OCI-LY1 (cell line): ENCODE data around the gene SLC43A3.

Source experiments
- H2AFZ ChIP-seq: fragments of 200-600 bp; sonication (generic), shearing (Covaris generic); 2 replicates; pipeline ENCODE4 v1.6.0; 2014; ENCODE audit warnings: antibody characterized with exemption, mild to moderate bottlenecking, low read length
- H3F3A ChIP-seq: fragments of 200-600 bp; sonication (generic), shearing (Covaris generic); 2 replicates; pipeline ENCODE4 v1.6.0; 2014; ENCODE audit warnings: mild to moderate bottlenecking, antibody characterized with exemption, low read length, moderate library complexity; ENCODE audit not compliant: insufficient read depth
- H3K27ac ChIP-seq: fragments of 200-600 bp; sonication (generic); 2 replicates; pipeline ENCODE4 v1.5.1; 2014; ENCODE audit warnings: low read length, mixed run types, mild to moderate bottlenecking, low read depth; ENCODE audit not compliant: poor library complexity, severe bottlenecking
- H3K27me3 ChIP-seq: fragments of 200-600 bp; sonication (generic); 2 replicates; pipeline ENCODE4 v1.6.0; 2014; ENCODE audit warnings: antibody characterized with exemption, mild to moderate bottlenecking, low read length, moderate library complexity; ENCODE audit not compliant: insufficient read depth
- H3K36me3 ChIP-seq: fragments of 200-600 bp; sonication (generic); 2 replicates; pipeline ENCODE4 v1.6.1; 2014; ENCODE audit warnings: mild to moderate bottlenecking, antibody characterized with exemption, low read length, moderate library complexity, mixed read lengths; ENCODE audit not compliant: insufficient read depth
- H3K4me1 ChIP-seq: fragments of 200-600 bp; sonication (generic); 2 replicates; pipeline ENCODE4 v1.5.1; 2014; ENCODE audit warnings: mild to moderate bottlenecking, low read length, moderate library complexity; ENCODE audit not compliant: insufficient read depth, severe bottlenecking
- H3K4me2 ChIP-seq: fragments of 200-600 bp; sonication (generic), shearing (Covaris generic); 2 replicates; pipeline ENCODE4 v1.6.1; 2014; ENCODE audit warnings: low read length
- H3K4me3 ChIP-seq: fragments of 200-600 bp; sonication (generic); 2 replicates; pipeline ENCODE4 v1.5.1; 2014; ENCODE audit warnings: low read length, low read depth, mild to moderate bottlenecking, mixed read lengths; ENCODE audit not compliant: poor library complexity, severe bottlenecking
- H3K79me2 ChIP-seq: fragments of 200-600 bp; shearing (Covaris generic); 2 replicates; pipeline ENCODE4 v1.6.1; 2016; ENCODE audit warnings: mixed run types, low read length, mixed read lengths; ENCODE audit not compliant: insufficient read depth
- H3K9ac ChIP-seq: fragments of 200-600 bp; sonication (generic), shearing (Covaris generic); 2 replicates; pipeline ENCODE4 v1.6.1; 2014; ENCODE audit warnings: mild to moderate bottlenecking, low read length, mixed read lengths
- H3K9me2 ChIP-seq: fragments of 200-600 bp; sonication (generic), shearing (Covaris generic); 2 replicates; pipeline ENCODE4 v1.6.1; 2014; ENCODE audit warnings: low read depth, mild to moderate bottlenecking, low read length, mixed read lengths
- H3K9me3 ChIP-seq: fragments of 200-600 bp; shearing (Covaris generic); 2 replicates; pipeline ENCODE4 v1.6.1; 2014; ENCODE audit warnings: low read length, mixed read lengths
- H4K20me1 ChIP-seq: fragments of 200-600 bp; sonication (generic), shearing (Covaris generic); 2 replicates; pipeline ENCODE4 v1.6.0; 2016; ENCODE audit warnings: mild to moderate bottlenecking, low read length; ENCODE audit not compliant: insufficient read depth
- CTCF ChIP-seq: fragments of 200-600 bp; sonication (generic), shearing (Covaris generic); IDR thresholded peaks from 2 replicates; pipeline ENCODE4 v1.5.1; 2017; ENCODE audit warnings: mild to moderate bottlenecking, antibody characterized with exemption, low read length, moderate library complexity, mixed read lengths
- EZH2 ChIP-seq: fragments of 200-600 bp; sonication (generic), shearing (Covaris generic); IDR thresholded peaks from 2 replicates; pipeline ENCODE4 v1.8.0; 2017; ENCODE audit warnings: borderline replicate concordance, mixed run types, mild to moderate bottlenecking, antibody characterized with exemption, low read length, moderate library complexity, mixed read lengths

The SLC43A3 gene

DNA sequence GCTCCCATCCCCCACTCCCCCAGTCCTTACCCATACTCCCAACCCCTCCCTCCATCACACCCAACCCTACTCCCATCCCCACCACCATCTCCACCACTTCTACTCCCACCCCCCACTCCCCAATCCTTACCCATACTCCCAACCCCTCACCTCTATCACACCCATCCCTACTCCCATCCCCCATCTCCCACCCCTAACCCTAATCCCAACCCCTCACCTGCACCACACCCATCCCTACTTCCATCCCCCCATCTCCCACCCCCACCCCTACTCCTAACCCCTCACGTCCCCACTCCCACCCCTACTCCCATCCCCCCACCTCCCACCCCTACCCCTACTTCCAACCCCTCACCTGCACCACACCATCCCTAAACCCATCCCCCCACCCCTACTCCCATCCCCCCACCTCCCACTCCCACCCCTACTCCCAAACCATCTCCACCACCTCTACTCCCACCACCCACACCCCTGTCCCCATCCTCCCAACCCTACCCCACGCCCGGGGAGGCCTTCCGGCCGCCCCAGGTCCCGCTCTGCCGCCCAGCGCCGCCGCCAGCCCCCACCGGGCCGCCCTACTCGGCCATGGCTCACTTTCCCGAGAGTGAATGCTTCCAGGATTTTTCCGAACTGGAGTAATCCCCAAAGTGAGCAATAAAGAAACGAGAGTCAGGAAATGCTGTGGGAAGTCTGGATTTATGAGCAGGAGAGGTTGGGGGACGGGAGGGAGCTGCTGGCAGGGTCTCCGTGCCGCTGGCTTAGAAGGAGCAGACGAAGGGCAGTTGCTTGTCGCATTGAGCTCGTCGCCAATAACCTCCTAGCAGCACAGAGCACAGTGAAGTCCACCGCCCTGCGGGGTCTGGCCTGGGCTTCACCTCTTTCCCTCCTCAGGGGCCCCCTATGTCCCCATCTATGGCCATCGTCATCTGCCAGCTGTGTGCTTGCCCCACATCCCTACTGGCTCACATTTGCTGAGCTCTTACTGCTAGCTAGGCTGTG is 50.5 kb downstream of the SLC43A3 start:
- H2AFZ ChIP-seq: no peak overlapping the region
- H3K4me1 ChIP-seq: no peaks in the 10 kb centered on the region
- no peaks in the 10 kb centered on the region for H4K20me1 ChIP-seq
- H3K4me2 ChIP-seq: no peak overlapping the region
- no peaks in the 10 kb centered on the region for H3K79me2 ChIP-seq
- TF ChIP-seq CTCF (no peak), EZH2 (no peak)
- no peaks in the 10 kb centered on the region for H3K9me3 ChIP-seq
- no peaks in the 10 kb centered on the region for H3F3A ChIP-seq
- H3K4me3 ChIP-seq: no peak overlapping the region
- H3K36me3 ChIP-seq: no peaks in the 10 kb centered on the region
- H3K27me3 ChIP-seq: no peaks in the 10 kb centered on the region; the same call in 1 of the 2 replicates
- no peak overlapping the region for H3K9ac ChIP-seq
- H3K9me2 ChIP-seq: no peaks in the 10 kb centered on the region
- H3K27ac ChIP-seq: no peak overlapping the region

GRCh38 chr11:57375490-57375889 is 51.4 kb downstream of the SLC43A3 start:
- Histone ChIP-seq H2AFZ (no peak overlapping the region), H3K9me2 (no peaks in the 10 kb centered on the region), H3K27ac (no peak overlapping the region), H3K36me3 (no peaks in the 10 kb centered on the region), H3K9ac (no peak overlapping the region), H3K4me2 (no peak overlapping the region), H3K9me3 (no peaks in the 10 kb centered on the region), H3F3A (no peaks in the 10 kb centered on the region), H3K4me1 (no peaks in the 10 kb centered on the region), H3K79me2 (no peaks in the 10 kb centered on the region), H4K20me1 (no peaks in the 10 kb centered on the region), H3K4me3 (no peak overlapping the region), H3K27me3 (no peaks in the 10 kb centered on the region)
- TF ChIP-seq CTCF: no peak
- no peak for TF ChIP-seq EZH2

DNA sequence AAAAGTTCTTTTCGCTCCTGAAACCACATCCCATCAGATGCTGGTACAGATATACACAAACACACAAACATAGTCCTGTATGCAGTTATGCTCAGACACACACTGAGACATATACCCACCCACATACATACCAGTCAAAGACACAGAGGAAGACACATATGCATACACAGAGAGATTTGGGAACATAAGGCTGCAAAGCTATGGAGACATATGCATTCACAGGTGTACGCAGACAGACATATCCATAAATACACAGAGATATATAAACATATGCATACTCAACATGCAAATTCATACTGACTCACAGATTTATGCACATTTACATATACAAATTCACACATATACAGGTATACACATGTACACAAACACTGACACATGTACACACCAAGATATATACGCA is 52.0 kb downstream of the SLC43A3 start:
- Histone ChIP-seq H3K9me3 (no peaks in the 10 kb centered on the region), H2AFZ (no peak overlapping the region), H3K36me3 (no peaks in the 10 kb centered on the region), H3K4me2 (no peak overlapping the region), H3K9me2 (no peaks in the 10 kb centered on the region), H4K20me1 (no peaks in the 10 kb centered on the region), H3K4me1 (no peaks in the 10 kb centered on the region), H3K27ac (no peak overlapping the region), H3K27me3 (no peaks in the 10 kb centered on the region), H3K4me3 (no peak overlapping the region), H3K79me2 (no peaks in the 10 kb centered on the region), H3F3A (no peaks in the 10 kb centered on the region), H3K9ac (no peak overlapping the region)
- TF ChIP-seq CTCF (no peak), EZH2 (no peak)
